ENCODE results near the gene KDM3B.

DNA sequence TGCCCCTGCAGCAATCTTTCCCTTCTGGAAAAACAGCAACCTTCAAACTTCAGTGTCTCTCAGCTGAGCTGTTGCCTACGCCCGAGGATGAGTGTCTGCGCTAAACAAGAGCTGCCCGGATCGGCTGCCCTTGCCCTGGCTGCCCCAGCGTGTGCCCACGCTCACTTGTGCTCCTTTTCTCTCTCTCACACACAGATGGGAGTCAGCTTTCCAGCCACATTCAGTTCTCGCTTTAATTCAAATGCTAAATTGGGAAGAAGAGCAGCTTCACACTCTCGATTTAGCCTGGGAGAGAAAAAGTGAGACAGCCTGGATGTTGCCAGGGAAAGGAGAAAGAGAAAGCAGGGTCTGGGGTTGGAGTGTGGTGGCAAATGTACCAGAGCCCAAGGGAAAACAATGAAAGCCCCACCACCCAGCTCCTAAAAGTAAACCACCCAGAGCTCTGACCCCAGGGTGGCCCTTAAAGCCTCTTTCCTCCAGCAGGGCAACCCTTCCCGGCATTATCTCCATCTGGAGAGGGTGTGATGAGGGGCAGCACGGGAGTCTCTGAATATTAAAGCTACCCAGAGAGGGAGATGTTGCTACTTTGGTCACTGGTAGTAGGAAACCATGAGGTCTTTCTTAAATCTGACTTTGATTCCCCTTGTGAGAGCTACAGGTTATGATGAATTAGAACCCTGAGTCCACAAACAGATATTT lies 102.9 kb downstream of the KDM3B start:
- no peak for TF ChIP-seq EZH2 (IDR thresholded peaks at IDR 0.05; ENCODE audit: borderline replicate concordance, low read depth, low read length, severe bottlenecking)
- TF ChIP-seq, protein P1, sequence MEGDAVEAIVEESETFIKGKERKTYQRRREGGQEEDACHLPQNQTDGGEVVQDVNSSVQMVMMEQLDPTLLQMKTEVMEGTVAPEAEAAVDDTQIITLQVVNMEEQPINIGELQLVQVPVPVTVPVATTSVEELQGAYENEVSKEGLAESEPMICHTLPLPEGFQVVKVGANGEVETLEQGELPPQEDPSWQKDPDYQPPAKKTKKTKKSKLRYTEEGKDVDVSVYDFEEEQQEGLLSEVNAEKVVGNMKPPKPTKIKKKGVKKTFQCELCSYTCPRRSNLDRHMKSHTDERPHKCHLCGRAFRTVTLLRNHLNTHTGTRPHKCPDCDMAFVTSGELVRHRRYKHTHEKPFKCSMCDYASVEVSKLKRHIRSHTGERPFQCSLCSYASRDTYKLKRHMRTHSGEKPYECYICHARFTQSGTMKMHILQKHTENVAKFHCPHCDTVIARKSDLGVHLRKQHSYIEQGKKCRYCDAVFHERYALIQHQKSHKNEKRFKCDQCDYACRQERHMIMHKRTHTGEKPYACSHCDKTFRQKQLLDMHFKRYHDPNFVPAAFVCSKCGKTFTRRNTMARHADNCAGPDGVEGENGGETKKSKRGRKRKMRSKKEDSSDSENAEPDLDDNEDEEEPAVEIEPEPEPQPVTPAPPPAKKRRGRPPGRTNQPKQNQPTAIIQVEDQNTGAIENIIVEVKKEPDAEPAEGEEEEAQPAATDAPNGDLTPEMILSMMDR (IDR thresholded peaks at IDR 0.05; ENCODE audit: borderline replicate concordance, extremely low read depth, low read length, poor library complexity, severe bottlenecking) = no peak
